HG03457 (cell line): ENCODE measurements around the gene SSMEM1.
"Not testable (repeated sequence)": the region's sequence is repeated elsewhere in the genome, so short reads cannot be mapped to it uniquely, and the experiment has no call there.

Experiments used
- ATAC-seq: cut with Tn5 transposase; IDR thresholded peaks from one replicate; pipeline ENCODE4 v1.9.1; 2021; ENCODE audit warnings: moderate number of reproducible peaks; ENCODE audit not compliant: unreplicated experiment

SSMEM1 gene

GRCh38 chr7:130210181-130210935, 2.7 kb downstream of the SSMEM1 start:
- ATAC-seq = no peak

- ATAC-seq = no peak
Observed at GRCh38 chr7:130213828-130214227, 6.2 kb downstream of the SSMEM1 start.

- no peak for ATAC-seq
Observed at GRCh38 chr7:130216025-130216424, 8.4 kb downstream of the SSMEM1 start.

- ATAC-seq = no peak
Observed at GRCh38 chr7:130216750-130217149, 9.1 kb downstream of the SSMEM1 start.

GRCh38 chr7:130218806-130219620, 11.4 kb downstream of the SSMEM1 start:
- no peak for ATAC-seq

- ATAC-seq = no peak
Observed at GRCh38 chr7:130219871-130220270, 12.2 kb downstream of the SSMEM1 start.

- ATAC-seq = no peak
Observed at GRCh38 chr7:130221746-130222145, 14.1 kb downstream of the SSMEM1 start.

- no peak for ATAC-seq
Observed at GRCh38 chr7:130223646-130224045, 16.0 kb downstream of the SSMEM1 start.

- ATAC-seq = no peak
Observed at GRCh38 chr7:130224210-130224609, 16.6 kb downstream of the SSMEM1 start.

GRCh38 chr7:130224923-130225322, 17.3 kb downstream of the SSMEM1 start:
- not testable (repeated sequence) for ATAC-seq

GRCh38 chr7:130226333-130226732, 18.7 kb downstream of the SSMEM1 start:
- ATAC-seq = no peak

- ATAC-seq = no peak
Observed at GRCh38 chr7:130227883-130228575, 20.4 kb downstream of the SSMEM1 start.

- no peak for ATAC-seq
Observed at GRCh38 chr7:130228840-130229502, 21.3 kb downstream of the SSMEM1 start.

GRCh38 chr7:130229981-130230380, 22.3 kb downstream of the SSMEM1 start:
- ATAC-seq = not testable (repeated sequence)

GRCh38 chr7:130231792-130232191, 24.1 kb downstream of the SSMEM1 start:
- no peak for ATAC-seq

GRCh38 chr7:130232209-130232608, 24.5 kb downstream of the SSMEM1 start:
- no peak for ATAC-seq

GRCh38 chr7:130234078-130234477, 26.4 kb downstream of the SSMEM1 start:
- ATAC-seq = no peak

GRCh38 chr7:130236361-130236760, 28.7 kb downstream of the SSMEM1 start:
- not testable (repeated sequence) for ATAC-seq

GRCh38 chr7:130240240-130240639, 32.6 kb downstream of the SSMEM1 start:
- ATAC-seq = no peak

GRCh38 chr7:130242198-130243014, 34.7 kb downstream of the SSMEM1 start:
- no peak for ATAC-seq
